GM23248 (cell line): ENCODE results near the gene PIK3C3.

Source experiments
- EZH2 ChIP-seq: fragments of 200-600 bp; sonication (generic); IDR thresholded peaks from 2 replicates; pipeline ENCODE4 v1.6.1; 2018; ENCODE audit warnings: antibody characterized with exemption, mild to moderate bottlenecking; ENCODE audit not compliant: insufficient read depth, poor library complexity, severe bottlenecking
- EZH2phosphoT487 ChIP-seq: fragments of 200-600 bp; sonication (generic); IDR thresholded peaks from 2 replicates; pipeline ENCODE4 v1.6.1; 2018; ENCODE audit warnings: antibody characterized with exemption, moderate library complexity, mild to moderate bottlenecking, low read depth; ENCODE audit not compliant: insufficient read depth

GRCh38 chr18:42113529-42114191 lies 158.6 kb downstream of the PIK3C3 start:
- no peak for TF ChIP-seq EZH2phosphoT487
- no peak for TF ChIP-seq EZH2
